MM.1S (cell line): ENCODE results near the gene NAGLU.
A peak's percentile ranks its signal among the peaks of the same experiment; 100 is the strongest.

Experiments
- DNase-seq: peaks from one replicate; pipeline ENCODE4 v3.0.0-alpha.2; 2015
- H2AFZ ChIP-seq: fragments of 300-600 bp; sonication (generic); 2 replicates; pipeline ENCODE4 v1.6.0; 2016; ENCODE audit warnings: antibody characterized with exemption, low read length
- H3F3A ChIP-seq: fragments of 300-600 bp; sonication (generic); 2 replicates; pipeline ENCODE4 v1.6.1; 2016; ENCODE audit warnings: mild to moderate bottlenecking, antibody characterized with exemption, low read length, moderate library complexity, mixed read lengths; ENCODE audit not compliant: insufficient read depth
- H3K27ac ChIP-seq: fragments of 300-600 bp; sonication (generic); 2 replicates; pipeline ENCODE4 v1.5.1; 2016; ENCODE audit warnings: mild to moderate bottlenecking, low read length
- H3K27me3 ChIP-seq: fragments of 300-600 bp; sonication (generic); replicated peaks from 2 replicates; pipeline ENCODE4 v1.6.0; 2016; ENCODE audit warnings: low read length; ENCODE audit not compliant: insufficient read depth
- H3K36me3 ChIP-seq: fragments of 300-600 bp; sonication (generic); replicated peaks from 2 replicates; pipeline ENCODE4 v1.6.1; 2016; ENCODE audit warnings: mild to moderate bottlenecking, low read length, mixed read lengths; ENCODE audit not compliant: insufficient read depth
- H3K4me1 ChIP-seq: fragments of 300-600 bp; sonication (generic); 2 replicates; pipeline ENCODE4 v1.6.1; 2016; ENCODE audit warnings: low read length, mixed read lengths
- H3K4me2 ChIP-seq: fragments of 300-600 bp; sonication (generic); 2 replicates; pipeline ENCODE4 v1.6.0; 2016; ENCODE audit warnings: low read depth, low read length
- H3K4me3 ChIP-seq: fragments of 300-600 bp; sonication (generic); 2 replicates; pipeline ENCODE4 v1.5.1; 2016; ENCODE audit warnings: low read length, mixed read lengths
- H3K79me2 ChIP-seq: fragments of 300-600 bp; sonication (generic); 2 replicates; pipeline ENCODE4 v1.6.1; 2016; ENCODE audit warnings: mixed run types, low read length, mixed read lengths
- H3K9ac ChIP-seq: fragments of 300-600 bp; sonication (generic); 2 replicates; pipeline ENCODE4 v1.6.1; 2016; ENCODE audit warnings: low read length, mixed read lengths
- H3K9me2 ChIP-seq: fragments of 300-600 bp; sonication (generic); replicated peaks from 2 replicates; pipeline ENCODE4 v1.6.1; 2016; ENCODE audit warnings: mild to moderate bottlenecking, low read length, mixed read lengths; ENCODE audit not compliant: insufficient read depth
- H3K9me3 ChIP-seq: fragments of 300-600 bp; sonication (generic); replicated peaks from 2 replicates; pipeline ENCODE4 v1.6.1; 2016; ENCODE audit warnings: mild to moderate bottlenecking, low read length, mixed read lengths; ENCODE audit not compliant: insufficient read depth
- H4K20me1 ChIP-seq: fragments of 300-600 bp; sonication (generic); 2 replicates; pipeline ENCODE4 v1.6.1; 2016; ENCODE audit warnings: mild to moderate bottlenecking, low read length, moderate library complexity, mixed read lengths; ENCODE audit not compliant: insufficient read depth
- CTCF ChIP-seq: fragments of 300-600 bp; sonication (generic); IDR thresholded peaks from 2 replicates; pipeline ENCODE4 v1.5.1; 2016; ENCODE audit warnings: antibody characterized with exemption, low read length, mixed read lengths
- EZH2 ChIP-seq: fragments of 300-600 bp; sonication (generic); optimal IDR thresholded peaks from 2 replicates; pipeline ENCODE3; 2017; ENCODE audit warnings: low read depth, mild to moderate bottlenecking, antibody characterized with exemption, low read length, mixed read lengths
- EZH2phosphoT487 ChIP-seq: fragments of 300-600 bp; sonication (generic); IDR thresholded peaks from 2 replicates; pipeline ENCODE4 v1.6.1; 2018; ENCODE audit warnings: antibody characterized with exemption, low read length

NAGLU gene

DNA sequence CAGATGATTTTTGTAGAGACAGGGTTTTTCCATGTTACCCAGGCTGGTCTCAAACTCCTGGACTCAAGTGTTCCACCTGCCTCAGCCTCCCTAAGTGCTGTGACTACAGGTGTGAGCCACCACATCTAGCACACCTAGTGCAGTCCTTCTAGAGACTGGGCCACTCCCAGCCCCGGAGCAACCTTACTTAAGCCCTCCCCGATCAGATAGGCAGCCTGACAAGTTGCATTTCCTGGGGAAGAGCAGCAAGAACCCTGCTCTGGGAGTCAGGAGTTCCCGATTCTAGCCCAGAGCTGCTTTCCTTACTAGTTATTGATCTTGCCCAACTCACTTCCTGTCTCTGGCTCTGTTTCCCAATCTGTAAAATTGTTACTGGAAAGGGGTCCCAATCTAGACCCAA, 7.0 kb upstream of the NAGLU start:
- no peak overlapping the region for H3K4me3 ChIP-seq
- TF ChIP-seq CTCF = no peak
- TF ChIP-seq EZH2 = no peak
- no peak for TF ChIP-seq EZH2phosphoT487
- DNase-seq = no peak
- H2AFZ ChIP-seq = no peak overlapping the region
- H3K9ac ChIP-seq = no peak overlapping the region
- H3K4me2 ChIP-seq = no peak overlapping the region
- no peak overlapping the region for H3K27ac ChIP-seq
- no peaks in the 10 kb centered on the region for H3K79me2 ChIP-seq
- no peaks in the 10 kb centered on the region for H3K9me2 ChIP-seq
- no peaks in the 10 kb centered on the region for H3K27me3 ChIP-seq
- no peaks in the 10 kb centered on the region for H3K9me3 ChIP-seq
- H3F3A ChIP-seq = peaks cover 22% of the 10 kb centered on the region
- H3K36me3 ChIP-seq = no peaks in the 10 kb centered on the region
- no peaks in the 10 kb centered on the region for H4K20me1 ChIP-seq
- peaks cover 22% of the 10 kb centered on the region for H3K4me1 ChIP-seq

DNA sequence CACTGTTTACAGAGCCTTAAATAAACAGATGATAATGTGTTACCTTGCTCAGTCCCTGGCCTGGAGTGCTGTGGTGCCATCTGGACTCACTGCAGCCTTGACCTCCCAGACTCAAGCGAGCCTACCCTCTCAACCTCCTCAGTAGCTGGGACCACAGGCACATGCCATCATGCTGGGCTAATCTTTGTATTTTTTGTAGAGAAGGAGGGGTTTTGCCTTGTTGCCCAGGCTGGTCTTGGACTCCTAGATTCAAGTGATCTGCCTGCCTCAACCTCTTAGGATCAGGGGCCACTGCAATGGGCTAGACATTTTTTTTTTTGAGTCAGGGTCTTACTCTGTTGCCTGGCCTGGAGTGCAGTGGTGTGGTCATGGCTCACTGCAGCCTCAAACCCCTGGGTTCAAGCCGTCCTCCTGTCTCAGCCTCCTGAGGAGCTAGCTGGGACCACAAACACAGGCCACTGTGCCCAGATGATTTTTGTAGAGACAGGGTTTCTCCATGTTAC, 5.0 kb upstream of the NAGLU start:
- Histone ChIP-seq H3K9me2 (no peaks in the 10 kb centered on the region), H3K27ac (peak overlapping the region; percentile 41; the same call in 1 of the 2 replicates), H3K79me2 (0 out of 2 replicates have a peak, but pooled peaks cover 4% of the 10 kb centered on the region), H4K20me1 (no peaks in the 10 kb centered on the region), H3K9me3 (no peaks in the 10 kb centered on the region), H3K4me1 (peaks cover 29% of the 10 kb centered on the region), H2AFZ (no peak overlapping the region), H3K4me3 (no peak overlapping the region), H3F3A (peaks cover 22% of the 10 kb centered on the region), H3K27me3 (no peaks in the 10 kb centered on the region), H3K4me2 (0 out of 2 replicates have a peak overlapping the region, but pooled peaks have one; percentile 53), H3K9ac (no peak overlapping the region), H3K36me3 (no peaks in the 10 kb centered on the region)
- TF ChIP-seq EZH2 = no peak
- DNase-seq = no peak

DNA sequence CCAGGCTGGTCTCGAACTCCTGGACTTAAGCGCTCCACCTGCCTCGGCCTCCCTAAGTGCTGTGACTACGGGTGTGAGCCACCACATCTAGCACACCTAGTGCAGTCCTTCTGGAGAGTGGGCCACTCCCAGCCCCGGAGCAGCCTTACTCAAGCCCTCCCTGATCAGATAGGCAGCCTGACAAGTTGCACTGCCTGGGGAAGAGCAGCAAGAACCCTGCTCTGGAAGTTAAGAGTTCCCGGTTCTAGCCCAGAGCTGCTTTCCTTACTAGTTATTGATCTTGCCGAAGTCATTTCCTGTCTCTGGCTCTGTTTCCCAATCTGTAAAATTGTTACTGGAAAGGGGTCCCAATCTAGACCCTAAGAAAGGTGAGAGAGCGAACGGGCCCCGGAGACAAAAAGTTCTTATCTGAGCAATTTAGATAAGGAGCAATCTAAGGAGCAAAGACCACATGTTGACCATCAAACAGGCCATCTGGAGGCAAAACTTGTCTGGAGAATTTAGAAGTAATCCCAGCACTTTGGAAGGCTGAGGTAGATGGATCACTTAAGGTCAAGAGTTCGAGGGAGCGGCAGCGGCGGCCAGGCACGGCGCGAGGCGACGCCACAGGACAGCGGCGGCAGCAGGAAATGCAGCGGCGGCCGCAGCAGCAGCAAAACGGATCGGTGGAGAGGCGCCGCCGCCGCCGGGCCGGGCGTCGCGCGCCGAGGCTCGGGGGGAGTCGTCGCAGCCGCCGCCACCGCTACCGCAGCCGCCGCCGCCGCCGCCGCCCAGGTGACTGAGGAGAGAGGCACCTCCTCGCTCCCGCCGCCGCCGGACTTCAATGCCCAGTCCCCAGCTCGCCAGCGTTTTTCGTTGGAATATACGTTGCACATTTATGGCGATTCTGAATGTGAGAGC, 4.3 kb upstream of the NAGLU start:
- Histone ChIP-seq H3F3A (peaks cover 24% of the 10 kb centered on the region), H3K4me2 (peak overlapping the region; percentile 38; the same call in 1 of the 2 replicates), H3K4me3 (peak overlapping the region; percentile 50; the same call in 1 of the 2 replicates), H3K27me3 (no peaks in the 10 kb centered on the region), H3K9ac (no peak overlapping the region), H3K9me2 (no peaks in the 10 kb centered on the region), H3K27ac (peak overlapping the region; percentile 23; the same call in 1 of the 2 replicates), H2AFZ (peak overlapping the region; percentile 70; the same call in 1 of the 2 replicates), H3K9me3 (no peaks in the 10 kb centered on the region), H3K36me3 (no peaks in the 10 kb centered on the region), H4K20me1 (no peaks in the 10 kb centered on the region), H3K4me1 (peaks cover 29% of the 10 kb centered on the region), H3K79me2 (peaks cover 6% of the 10 kb centered on the region)
- DNase-seq = peak; percentile 68
- TF ChIP-seq EZH2phosphoT487 (no peak), EZH2 (no peak), CTCF (peak; percentile 43)
